Stimulated activated naive CD8-positive, alpha-beta T cell treated with anti-CD3 and anti-CD28 coated beads, Interleukin-15, amount 100 ng/mL, for 72 hours (primary cell): Measurements from ENCODE around the gene FAM184A.
A peak's percentile ranks its signal among the peaks of the same experiment; 100 is the strongest.
"Not testable (repeated sequence)": the region's sequence is repeated elsewhere in the genome, so short reads cannot be mapped to it uniquely, and the experiment has no call there.

Experiments used
- ATAC-seq: fragments of 150-1000 bp; cut with Tn5 transposase; 2 replicates; pipeline ENCODE4 v1.10.0; 2021; ENCODE audit warnings: mild to moderate bottlenecking, moderate library complexity
- DNase-seq, 2 donors: peaks; one replicate each; pipeline ENCODE4 v3.0.0; 2021 to 2022
- H3K27ac Mint-ChIP-seq, 2 donors: one replicate each; pipeline ENCODE4 v1.8.0; 2022; ENCODE audit warnings: mild to moderate bottlenecking in 2 of 2, mixed read lengths in 2 of 2, moderate library complexity in 2 of 2
- H3K27me3 Mint-ChIP-seq: one replicate; pipeline ENCODE4 v1.8.0; 2022; ENCODE audit warnings: mixed read lengths
- H3K4me1 Mint-ChIP-seq: one replicate; pipeline ENCODE4 v1.8.0; 2022; ENCODE audit warnings: mild to moderate bottlenecking, mixed read lengths
- H3K4me3 Mint-ChIP-seq, 2 donors: one replicate each; pipeline ENCODE4 v1.8.0; 2022; ENCODE audit warnings: mild to moderate bottlenecking in 2 of 2, mixed read lengths in 2 of 2, moderate library complexity in 1 of 2
- H3K9me3 Mint-ChIP-seq, 2 donors: one replicate each; pipeline ENCODE4 v1.8.0; 2022; ENCODE audit warnings: mixed read lengths in 2 of 2

The FAM184A gene

GRCh38 chr6:119110601-119111548, 32.4 kb upstream of the FAM184A start:
- no peak overlapping the region for H3K4me3 Mint-ChIP-seq

GRCh38 chr6:119109654-119110325, 31.3 kb upstream of the FAM184A start:
- Mint-ChIP-seq H3K9me3 (no peaks in the 10 kb centered on the region), H3K27me3 (no peaks in the 10 kb centered on the region), H3K4me3 (no peak overlapping the region), H3K4me1 (peaks cover 17% of the 10 kb centered on the region), H3K27ac (no peak overlapping the region)
- DNase-seq (no peak), ATAC-seq (no peak)

More at GRCh38 chr6:119110601-119111548, 32.4 kb upstream of the FAM184A start:
- peak; percentile 86 for ATAC-seq
- peak overlapping the region in 1 of 2 donors; percentile 53 for H3K27ac Mint-ChIP-seq
- peaks cover 17% of the 10 kb centered on the region for H3K4me1 Mint-ChIP-seq
- H3K9me3 Mint-ChIP-seq = no peaks in the 10 kb centered on the region
- peak; percentile 44 to 50 for DNase-seq
- no peaks in the 10 kb centered on the region for H3K27me3 Mint-ChIP-seq

- H3K27me3 Mint-ChIP-seq = no peaks in the 10 kb centered on the region
- H3K4me1 Mint-ChIP-seq = peaks cover 13% of the 10 kb centered on the region
- DNase-seq (no peak), ATAC-seq (peak; percentile 60)
- no peak overlapping the region for H3K27ac Mint-ChIP-seq
- H3K4me3 Mint-ChIP-seq = no peak overlapping the region
- H3K9me3 Mint-ChIP-seq = no peaks in the 10 kb centered on the region
Measured at GRCh38 chr6:119108076-119108475, 29.6 kb upstream of the FAM184A start.

- no peak overlapping the region for H3K4me3 Mint-ChIP-seq
- no peaks in the 10 kb centered on the region for H3K27me3 Mint-ChIP-seq
- no peak for DNase-seq
- no peaks in the 10 kb centered on the region for H3K9me3 Mint-ChIP-seq
- no peak for ATAC-seq
- no peak overlapping the region for H3K27ac Mint-ChIP-seq
- peaks cover 11% of the 10 kb centered on the region for H3K4me1 Mint-ChIP-seq
Measured at GRCh38 chr6:119105282-119105681, 26.8 kb upstream of the FAM184A start.

- Mint-ChIP-seq H3K27ac (no peak overlapping the region), H3K27me3 (no peaks in the 10 kb centered on the region), H3K9me3 (peaks cover 0 to 5% of the 10 kb centered on the region in 2 donors), H3K4me3 (no peak overlapping the region), H3K4me1 (peaks cover 8% of the 10 kb centered on the region)
- DNase-seq = no peak
- no peak for ATAC-seq
Measured at GRCh38 chr6:119102901-119103300, 24.4 kb upstream of the FAM184A start.

- DNase-seq (no peak), ATAC-seq (no peak)
- Mint-ChIP-seq H3K27me3 (no peaks in the 10 kb centered on the region), H3K4me1 (peaks cover 19% of the 10 kb centered on the region), H3K4me3 (no peak overlapping the region), H3K27ac (no peak overlapping the region), H3K9me3 (peaks cover 0 to 9% of the 10 kb centered on the region in 2 donors)
Measured at GRCh38 chr6:119100115-119100514, 21.7 kb upstream of the FAM184A start.

GRCh38 chr6:119097815-119098361, 19.4 kb upstream of the FAM184A start:
- H3K9me3 Mint-ChIP-seq, H3K27me3 Mint-ChIP-seq, H3K4me3 Mint-ChIP-seq, H3K27ac Mint-ChIP-seq: not testable (repeated sequence)
- DNase-seq (peak in 1 of 2 donors; percentile 26), ATAC-seq (peak; percentile 60)
- H3K4me1 Mint-ChIP-seq = peaks cover 19% of the 10 kb centered on the region

- DNase-seq (no peak), ATAC-seq (no peak)
- peaks cover 0 to 9% of the 10 kb centered on the region in 2 donors for H3K9me3 Mint-ChIP-seq
- H3K4me1 Mint-ChIP-seq = peaks cover 19% of the 10 kb centered on the region
- H3K27me3 Mint-ChIP-seq = no peaks in the 10 kb centered on the region
- H3K27ac Mint-ChIP-seq = no peak overlapping the region
- peak overlapping the region in 1 of 2 donors; percentile 36 for H3K4me3 Mint-ChIP-seq
Measured at GRCh38 chr6:119096721-119097565, 18.5 kb upstream of the FAM184A start.

- no peak for DNase-seq
- no peak overlapping the region for H3K27ac Mint-ChIP-seq
- peaks cover 0 to 5% of the 10 kb centered on the region in 2 donors for H3K9me3 Mint-ChIP-seq
- H3K4me3 Mint-ChIP-seq = no peak overlapping the region
- H3K4me1 Mint-ChIP-seq = no peaks in the 10 kb centered on the region
- peaks cover 10% of the 10 kb centered on the region for H3K27me3 Mint-ChIP-seq
- ATAC-seq = no peak
Measured at GRCh38 chr6:119090256-119090655, 11.8 kb upstream of the FAM184A start.

GRCh38 chr6:119084784-119085183, 6.3 kb upstream of the FAM184A start:
- ATAC-seq (no peak), DNase-seq (no peak)
- H3K9me3 Mint-ChIP-seq = peaks cover 24 to 28% of the 10 kb centered on the region in 2 donors
- no peaks in the 10 kb centered on the region for H3K4me1 Mint-ChIP-seq
- H3K4me3 Mint-ChIP-seq = no peak overlapping the region
- peaks cover 4% of the 10 kb centered on the region for H3K27me3 Mint-ChIP-seq
- H3K27ac Mint-ChIP-seq = no peak overlapping the region

- DNase-seq (no peak), ATAC-seq (no peak)
- H3K27me3 Mint-ChIP-seq = no peaks in the 10 kb centered on the region
- peaks cover 9% of the 10 kb centered on the region for H3K4me1 Mint-ChIP-seq
- no peak overlapping the region for H3K27ac Mint-ChIP-seq
- H3K9me3 Mint-ChIP-seq = peaks cover 24% of the 10 kb centered on the region in 2 donors
- H3K4me3 Mint-ChIP-seq = no peak overlapping the region
Measured at GRCh38 chr6:119083007-119083406, 4.5 kb upstream of the FAM184A start.

GRCh38 chr6:119079283-119079809, 882 bp upstream of the FAM184A start:
- H3K9me3 Mint-ChIP-seq = peaks cover 24% of the 10 kb centered on the region in 2 donors
- no peaks in the 10 kb centered on the region for H3K27me3 Mint-ChIP-seq
- ATAC-seq (no peak), DNase-seq (no peak)
- peaks cover 23% of the 10 kb centered on the region for H3K4me1 Mint-ChIP-seq
- peak overlapping the region; percentile 94 to 95 for H3K4me3 Mint-ChIP-seq
- peak overlapping the region in 1 of 2 donors; percentile 95 for H3K27ac Mint-ChIP-seq

- H3K4me3 Mint-ChIP-seq = peak overlapping the region; percentile 65 to 92
- H3K27ac Mint-ChIP-seq = peak overlapping the region; percentile 16 to 95
- DNase-seq = peak; percentile 67 to 72
Measured at GRCh38 chr6:119077643-119078375, 655 bp downstream of the FAM184A start.

GRCh38 chr6:119077391-119077642, 1.1 kb downstream of the FAM184A start:
- ATAC-seq = no peak
- Mint-ChIP-seq H3K4me3 (peak overlapping the region; percentile 65 to 92), H3K4me1 (peaks cover 38% of the 10 kb centered on the region)

More at GRCh38 chr6:119077643-119078375, 655 bp downstream of the FAM184A start:
- peaks cover 6% of the 10 kb centered on the region for H3K27me3 Mint-ChIP-seq
- ATAC-seq = peak; percentile 65
- H3K9me3 Mint-ChIP-seq = peaks cover 10 to 15% of the 10 kb centered on the region in 2 donors
- peaks cover 38% of the 10 kb centered on the region for H3K4me1 Mint-ChIP-seq

More at GRCh38 chr6:119077391-119077642, 1.1 kb downstream of the FAM184A start:
- Mint-ChIP-seq H3K27me3 (peaks cover 6% of the 10 kb centered on the region), H3K9me3 (peaks cover 7 to 13% of the 10 kb centered on the region in 2 donors), H3K27ac (peak overlapping the region in 1 of 2 donors; percentile 95)
- no peak for DNase-seq
